ENCODE measurements around the gene TMEM208. TPM values are rescaled to one million over a fixed set of nuclear protein-coding genes. Genes with fewer than 3 reads are reported as not detected.

The TMEM208 gene
- total and polyA plus RNA-seq, 2 of the 13 experiments (the other 11 are each of a cell fraction or from before 2014, with no cell fraction given), result 58.8 to 72.9 TPM

DNA sequence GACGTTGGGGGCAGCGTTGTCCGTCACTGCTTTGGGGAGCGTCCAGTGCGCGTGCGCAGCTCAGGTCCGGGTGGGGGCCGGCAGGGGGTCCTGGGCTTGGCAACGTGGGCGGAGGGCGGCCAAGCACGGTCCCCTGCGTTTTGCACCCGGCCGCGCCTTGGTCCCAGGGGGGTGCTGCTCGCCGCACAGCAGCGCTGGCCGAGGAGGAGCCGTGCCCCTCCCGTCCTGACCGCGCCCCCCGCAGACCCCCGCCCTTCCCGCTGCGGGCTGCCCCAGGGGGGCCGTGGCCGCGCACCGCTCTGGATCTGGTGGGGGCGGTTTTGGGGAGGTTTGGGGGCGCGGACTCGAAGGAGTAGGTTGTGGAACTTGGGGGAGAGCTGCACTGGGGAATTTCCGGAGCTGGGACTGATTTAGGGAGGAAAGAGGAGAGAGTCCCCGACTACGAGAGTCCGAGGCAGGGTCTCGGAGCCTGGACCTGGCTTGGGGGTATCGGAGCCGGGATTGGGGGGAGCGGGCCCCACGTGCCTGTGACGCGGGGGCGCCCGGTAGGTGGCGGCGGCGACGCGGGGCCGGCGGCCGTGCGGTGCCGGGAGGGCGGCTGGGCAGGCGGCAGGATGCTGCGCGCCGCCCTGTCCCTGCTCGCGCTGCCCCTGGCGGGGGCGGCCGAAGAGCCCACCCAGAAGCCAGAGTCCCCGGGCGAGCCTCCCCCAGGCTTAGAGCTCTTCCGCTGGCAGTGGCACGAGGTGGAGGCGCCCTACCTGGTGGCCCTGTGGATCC is 21.7 kb downstream of the TMEM208 start, which contains the start of gene SLC9A5 (continued):
- TF ChIP-seq, protein P1, sequence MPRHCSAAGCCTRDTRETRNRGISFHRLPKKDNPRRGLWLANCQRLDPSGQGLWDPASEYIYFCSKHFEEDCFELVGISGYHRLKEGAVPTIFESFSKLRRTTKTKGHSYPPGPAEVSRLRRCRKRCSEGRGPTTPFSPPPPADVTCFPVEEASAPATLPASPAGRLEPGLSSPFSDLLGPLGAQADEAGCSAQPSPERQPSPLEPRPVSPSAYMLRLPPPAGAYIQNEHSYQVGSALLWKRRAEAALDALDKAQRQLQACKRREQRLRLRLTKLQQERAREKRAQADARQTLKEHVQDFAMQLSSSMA (CRISPR knock-in tag; IDR thresholded peaks at IDR 0.05), result no peak
- TF ChIP-seq ZFP82 (CRISPR knock-in tag; IDR thresholded peaks at IDR 0.05; ENCODE audit: borderline replicate concordance), result peak; percentile 25; the same call in 1 of the 2 replicates
- TF ChIP-seq, protein P2, sequence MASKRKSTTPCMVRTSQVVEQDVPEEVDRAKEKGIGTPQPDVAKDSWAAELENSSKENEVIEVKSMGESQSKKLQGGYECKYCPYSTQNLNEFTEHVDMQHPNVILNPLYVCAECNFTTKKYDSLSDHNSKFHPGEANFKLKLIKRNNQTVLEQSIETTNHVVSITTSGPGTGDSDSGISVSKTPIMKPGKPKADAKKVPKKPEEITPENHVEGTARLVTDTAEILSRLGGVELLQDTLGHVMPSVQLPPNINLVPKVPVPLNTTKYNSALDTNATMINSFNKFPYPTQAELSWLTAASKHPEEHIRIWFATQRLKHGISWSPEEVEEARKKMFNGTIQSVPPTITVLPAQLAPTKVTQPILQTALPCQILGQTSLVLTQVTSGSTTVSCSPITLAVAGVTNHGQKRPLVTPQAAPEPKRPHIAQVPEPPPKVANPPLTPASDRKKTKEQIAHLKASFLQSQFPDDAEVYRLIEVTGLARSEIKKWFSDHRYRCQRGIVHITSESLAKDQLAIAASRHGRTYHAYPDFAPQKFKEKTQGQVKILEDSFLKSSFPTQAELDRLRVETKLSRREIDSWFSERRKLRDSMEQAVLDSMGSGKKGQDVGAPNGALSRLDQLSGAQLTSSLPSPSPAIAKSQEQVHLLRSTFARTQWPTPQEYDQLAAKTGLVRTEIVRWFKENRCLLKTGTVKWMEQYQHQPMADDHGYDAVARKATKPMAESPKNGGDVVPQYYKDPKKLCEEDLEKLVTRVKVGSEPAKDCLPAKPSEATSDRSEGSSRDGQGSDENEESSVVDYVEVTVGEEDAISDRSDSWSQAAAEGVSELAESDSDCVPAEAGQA (IDR thresholded peaks at IDR 0.05; ENCODE audit: low read depth), result no peak
- TF ChIP-seq, protein P2 (CRISPR knock-in tag; IDR thresholded peaks at IDR 0.05; ENCODE audit: borderline replicate concordance), result no peak
- no peak for TF ChIP-seq XBP1 (CRISPR knock-in tag; IDR thresholded peaks at IDR 0.05)
- no peak for TF ChIP-seq HES4 (CRISPR knock-in tag; IDR thresholded peaks at IDR 0.05; ENCODE audit: borderline replicate concordance)
- no peak for TF ChIP-seq KLF12 (CRISPR knock-in tag; IDR thresholded peaks at IDR 0.05; ENCODE audit: borderline replicate concordance)
- no peak for TF ChIP-seq ZFP36L1 (CRISPR knock-in tag; IDR thresholded peaks at IDR 0.05)
- no peak for TF ChIP-seq RBM22 (optimal IDR thresholded peaks at IDR 0.05; ENCODE audit: low read length)
- no peak for TF ChIP-seq ZNF570 (CRISPR knock-in tag; IDR thresholded peaks at IDR 0.05; ENCODE audit: borderline replicate concordance)
- TF ChIP-seq, protein P3, sequence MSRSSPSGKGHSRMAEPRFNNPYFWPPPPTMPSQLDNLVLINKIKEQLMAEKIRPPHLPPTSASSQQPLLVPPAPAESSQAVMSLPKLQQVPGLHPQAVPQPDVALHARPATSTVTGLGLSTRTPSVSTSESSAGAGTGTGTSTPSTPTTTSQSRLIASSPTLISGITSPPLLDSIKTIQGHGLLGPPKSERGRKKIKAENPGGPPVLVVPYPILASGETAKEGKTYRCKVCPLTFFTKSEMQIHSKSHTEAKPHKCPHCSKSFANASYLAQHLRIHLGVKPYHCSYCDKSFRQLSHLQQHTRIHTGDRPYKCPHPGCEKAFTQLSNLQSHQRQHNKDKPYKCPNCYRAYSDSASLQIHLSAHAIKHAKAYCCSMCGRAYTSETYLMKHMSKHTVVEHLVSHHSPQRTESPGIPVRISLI (CRISPR knock-in tag; IDR thresholded peaks at IDR 0.05; ENCODE audit: borderline replicate concordance), result no peak
- no peak for TF ChIP-seq ZBTB1 (CRISPR knock-in tag; IDR thresholded peaks at IDR 0.05; ENCODE audit: borderline replicate concordance)
- TF ChIP-seq TEAD2 (CRISPR knock-in tag; IDR thresholded peaks at IDR 0.05), result no peak
- TF ChIP-seq, protein P4, sequence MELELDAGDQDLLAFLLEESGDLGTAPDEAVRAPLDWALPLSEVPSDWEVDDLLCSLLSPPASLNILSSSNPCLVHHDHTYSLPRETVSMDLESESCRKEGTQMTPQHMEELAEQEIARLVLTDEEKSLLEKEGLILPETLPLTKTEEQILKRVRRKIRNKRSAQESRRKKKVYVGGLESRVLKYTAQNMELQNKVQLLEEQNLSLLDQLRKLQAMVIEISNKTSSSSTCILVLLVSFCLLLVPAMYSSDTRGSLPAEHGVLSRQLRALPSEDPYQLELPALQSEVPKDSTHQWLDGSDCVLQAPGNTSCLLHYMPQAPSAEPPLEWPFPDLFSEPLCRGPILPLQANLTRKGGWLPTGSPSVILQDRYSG (CRISPR knock-in tag; IDR thresholded peaks at IDR 0.05), result no peak
- TF ChIP-seq GABPB1 (CRISPR knock-in tag; IDR thresholded peaks at IDR 0.05), result peak; percentile 45; the same call in 1 of the 2 replicates
- no peak for TF ChIP-seq GABPA (IDR thresholded peaks at IDR 0.05; ENCODE audit: low read depth, low read length)
- no peak for TF ChIP-seq GABPA (CRISPR knock-in tag; IDR thresholded peaks at IDR 0.05; ENCODE audit: low read depth)
- TF ChIP-seq HNRNPL (IDR thresholded peaks at IDR 0.05; ENCODE audit: low read depth, low read length), result no peak
- TF ChIP-seq, protein P5, sequence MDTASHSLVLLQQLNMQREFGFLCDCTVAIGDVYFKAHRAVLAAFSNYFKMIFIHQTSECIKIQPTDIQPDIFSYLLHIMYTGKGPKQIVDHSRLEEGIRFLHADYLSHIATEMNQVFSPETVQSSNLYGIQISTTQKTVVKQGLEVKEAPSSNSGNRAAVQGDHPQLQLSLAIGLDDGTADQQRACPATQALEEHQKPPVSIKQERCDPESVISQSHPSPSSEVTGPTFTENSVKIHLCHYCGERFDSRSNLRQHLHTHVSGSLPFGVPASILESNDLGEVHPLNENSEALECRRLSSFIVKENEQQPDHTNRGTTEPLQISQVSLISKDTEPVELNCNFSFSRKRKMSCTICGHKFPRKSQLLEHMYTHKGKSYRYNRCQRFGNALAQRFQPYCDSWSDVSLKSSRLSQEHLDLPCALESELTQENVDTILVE (CRISPR knock-in tag; IDR thresholded peaks at IDR 0.05), result no peak
- 0 out of 2 replicates have a peak, but pooled peaks have one; percentile 19 for TF ChIP-seq NCOA2 (CRISPR knock-in tag; IDR thresholded peaks at IDR 0.05)

Data from HepG2 (cell line).